NCI-H2171 treated with DMSO at 0.1 percent for 48 hours (cell line): ENCODE measurements around the gene POU6F2.
"Not testable (repeated sequence)": the region's sequence is repeated elsewhere in the genome, so short reads cannot be mapped to it uniquely, and the experiment has no call there.

Experiments used
- DNase-seq: peaks from one replicate; lab custom pipeline; 2025; lab: John Stamatoyannopoulos, UW

POU6F2 gene

DNA sequence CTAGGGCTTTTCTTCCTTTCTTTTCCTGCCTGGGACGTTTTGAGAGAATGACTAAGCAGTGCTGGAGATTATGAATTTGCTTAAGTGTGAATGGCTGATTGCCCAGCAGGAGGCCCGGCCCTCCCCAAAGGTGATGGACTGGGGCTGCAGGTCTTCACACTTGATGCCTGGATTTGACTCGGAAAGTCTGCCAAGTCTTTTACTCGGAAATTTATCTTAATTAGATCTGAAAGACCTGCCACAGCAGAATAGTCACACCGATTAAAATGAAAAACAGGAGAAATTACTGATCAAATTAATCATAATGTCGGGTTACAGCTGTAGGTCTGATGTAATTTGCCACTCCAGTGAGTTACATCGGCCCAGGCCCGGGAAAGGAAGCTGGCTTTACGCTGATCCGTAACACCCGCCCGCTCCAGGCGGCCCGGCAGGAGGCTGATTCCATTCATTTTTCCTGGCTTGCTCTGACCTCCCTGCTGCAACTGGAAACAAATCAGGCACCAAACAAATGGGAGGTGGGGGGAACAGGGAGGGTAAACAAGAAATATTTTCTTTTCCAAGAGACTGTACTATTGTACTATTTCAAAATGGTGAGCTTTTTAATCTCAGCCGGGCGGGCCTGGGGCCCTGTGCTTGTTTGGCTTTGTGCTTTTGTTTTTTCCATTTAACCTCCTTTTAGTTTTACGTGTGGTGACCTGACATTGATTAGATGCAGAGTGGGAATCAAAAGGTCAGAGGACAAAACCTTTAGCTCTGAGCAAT is 376.1 kb downstream of the POU6F2 start:
- peak; percentile 50 for DNase-seq

DNA sequence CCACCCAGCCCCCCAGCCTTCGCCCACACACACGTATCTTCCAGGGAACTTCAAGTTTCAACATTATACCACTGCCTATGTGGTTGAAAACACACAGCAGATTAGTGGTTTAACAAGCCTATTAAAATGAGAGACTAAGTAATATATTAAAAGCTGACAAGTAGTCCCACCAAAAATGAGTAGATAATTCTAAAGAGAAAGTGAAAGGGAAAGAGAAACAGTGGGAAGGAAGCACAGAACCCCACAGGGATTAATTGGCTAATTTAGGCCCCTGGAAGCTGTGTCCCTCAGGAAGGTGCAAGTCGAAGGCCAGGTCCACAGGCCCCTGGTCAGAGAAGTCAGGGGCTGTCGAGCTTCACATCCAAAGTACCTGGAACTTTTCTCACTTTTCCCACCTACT is 378.0 kb downstream of the POU6F2 start:
- DNase-seq = no peak

DNA sequence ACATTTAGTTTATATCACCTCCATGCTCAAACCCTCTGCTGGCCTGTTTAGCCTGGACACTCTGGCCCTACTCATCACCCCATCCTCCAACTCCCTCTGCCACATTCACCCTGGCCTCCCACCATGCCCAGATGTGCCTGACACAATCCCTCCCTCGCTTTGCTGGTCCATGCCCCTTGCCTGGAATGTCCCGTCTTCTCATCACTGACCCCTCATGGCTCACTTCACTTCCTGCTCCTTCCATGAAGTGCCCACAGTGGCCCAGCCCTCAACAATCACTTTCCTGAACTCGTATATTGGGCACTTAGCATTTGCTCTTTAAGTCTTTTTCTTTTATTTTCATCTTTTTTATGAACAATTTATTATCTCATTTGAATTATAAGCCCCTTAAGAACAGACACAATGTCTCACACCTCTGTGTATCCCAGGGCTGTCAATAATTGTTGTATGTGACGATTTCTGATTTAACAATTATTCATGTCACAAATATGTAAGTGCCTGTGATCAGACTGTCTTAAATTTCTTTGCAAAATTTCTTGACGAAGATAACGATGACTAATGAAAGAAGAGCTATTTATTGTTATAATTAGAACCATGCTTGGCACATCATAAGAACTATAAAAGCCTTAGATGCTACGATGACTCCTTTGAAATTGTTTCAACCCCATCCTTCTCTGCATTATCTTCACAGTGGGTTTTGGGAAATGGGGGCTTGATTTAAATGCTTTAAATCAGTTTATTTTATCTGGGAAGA is 378.6 kb downstream of the POU6F2 start:
- DNase-seq = no peak

DNA sequence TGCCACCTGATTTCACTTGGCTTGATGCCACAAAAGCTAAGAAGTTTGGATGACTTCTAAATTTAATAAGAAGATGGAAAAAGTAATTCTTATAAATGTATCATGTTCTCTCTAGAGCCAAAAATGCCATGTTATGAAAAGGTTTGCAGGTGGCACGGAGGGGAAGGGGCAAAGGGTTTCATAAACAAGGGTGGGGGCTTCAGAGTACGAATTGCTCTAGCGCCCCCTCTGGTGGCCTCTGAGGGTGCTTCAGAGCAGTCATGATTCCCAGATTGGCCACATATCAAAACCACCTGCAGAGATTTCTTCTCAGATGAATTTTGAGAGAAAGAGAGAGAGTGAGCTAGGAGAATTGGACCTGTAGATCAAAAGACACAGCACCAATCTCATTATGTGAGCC is 379.9 kb downstream of the POU6F2 start:
- no peak for DNase-seq

DNA sequence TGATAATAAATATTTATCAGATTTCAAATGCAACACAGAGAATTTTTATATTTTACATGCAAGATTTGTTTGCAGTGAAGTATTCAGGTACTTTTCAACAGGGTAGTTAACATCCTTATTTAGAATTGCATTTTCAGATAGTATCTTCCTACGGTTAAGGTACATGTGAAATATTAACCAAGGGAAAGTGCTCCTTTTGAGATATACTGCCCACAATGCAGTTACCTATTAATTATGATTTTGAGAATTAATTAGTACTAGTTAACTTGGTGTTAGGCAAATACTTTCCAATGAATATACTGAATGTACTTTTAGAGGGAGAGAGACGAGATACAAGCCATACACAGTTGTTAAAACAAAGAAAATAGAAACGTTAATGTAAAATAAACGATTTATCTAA is 382.3 kb downstream of the POU6F2 start:
- no peak for DNase-seq

DNA sequence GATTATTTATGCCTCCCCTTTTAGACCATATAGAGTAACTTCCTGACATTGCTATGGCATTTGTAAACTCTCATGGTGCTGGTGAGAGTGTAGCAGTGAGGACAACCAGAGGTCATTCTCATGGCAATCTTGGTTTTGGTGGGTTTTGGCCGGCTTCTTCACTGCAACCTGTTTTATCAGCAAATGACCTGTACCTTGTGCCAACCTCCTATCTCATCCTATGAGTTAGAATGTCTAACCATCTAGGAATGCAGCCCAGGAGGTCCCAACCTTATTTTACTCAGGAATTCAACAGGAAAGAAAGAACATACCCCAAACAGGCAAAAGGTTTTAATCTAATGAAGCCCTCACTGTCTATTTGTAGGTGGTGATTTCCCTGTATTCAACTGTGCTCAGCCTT is 383.1 kb downstream of the POU6F2 start:
- no peak for DNase-seq

DNA sequence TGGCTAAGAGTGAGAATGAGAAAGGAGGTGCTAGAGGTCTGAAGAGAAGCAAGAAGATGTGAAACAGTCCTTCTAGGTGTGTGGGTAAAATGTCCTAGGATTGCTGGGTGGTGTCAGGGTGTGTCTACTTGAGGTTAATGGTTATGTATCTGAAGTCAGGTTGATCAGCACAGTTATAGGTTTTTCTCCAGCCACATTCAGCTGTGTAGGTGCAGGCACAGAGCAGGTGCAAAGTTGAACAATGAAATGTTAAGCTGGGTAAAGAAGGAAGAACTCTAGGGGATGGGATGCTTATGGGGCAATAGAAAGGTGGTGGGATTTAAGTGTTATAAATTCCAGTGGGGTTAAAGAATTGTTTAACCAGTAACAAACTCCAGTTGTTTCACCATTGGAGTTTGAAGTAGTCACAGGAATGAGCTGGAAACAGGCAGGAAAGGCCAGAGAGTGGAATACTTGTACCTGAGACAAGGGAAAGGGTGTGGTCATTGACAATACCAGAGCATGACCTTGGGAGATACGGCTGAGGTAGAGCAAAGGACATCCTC is 388.1 kb downstream of the POU6F2 start:
- DNase-seq = no peak

DNA sequence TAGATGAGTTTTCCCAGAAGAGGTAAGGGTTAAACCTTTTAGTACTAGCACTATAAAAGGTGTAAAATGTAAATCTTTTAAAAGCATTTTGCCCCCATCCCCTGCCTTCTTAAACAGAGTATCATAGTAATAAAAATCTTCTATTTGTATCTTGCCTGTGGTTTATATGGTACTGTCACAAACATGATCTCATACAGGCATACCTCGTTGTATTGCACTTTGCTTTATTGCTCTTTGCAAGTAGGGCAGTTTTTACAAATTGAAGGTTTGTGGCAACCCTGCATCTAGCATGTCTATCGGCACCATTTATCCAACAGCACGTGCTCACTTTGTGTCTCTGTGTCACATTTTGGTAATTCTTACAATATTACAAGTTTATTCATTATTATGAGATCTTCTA is 389.7 kb downstream of the POU6F2 start:
- no peak for DNase-seq

DNA sequence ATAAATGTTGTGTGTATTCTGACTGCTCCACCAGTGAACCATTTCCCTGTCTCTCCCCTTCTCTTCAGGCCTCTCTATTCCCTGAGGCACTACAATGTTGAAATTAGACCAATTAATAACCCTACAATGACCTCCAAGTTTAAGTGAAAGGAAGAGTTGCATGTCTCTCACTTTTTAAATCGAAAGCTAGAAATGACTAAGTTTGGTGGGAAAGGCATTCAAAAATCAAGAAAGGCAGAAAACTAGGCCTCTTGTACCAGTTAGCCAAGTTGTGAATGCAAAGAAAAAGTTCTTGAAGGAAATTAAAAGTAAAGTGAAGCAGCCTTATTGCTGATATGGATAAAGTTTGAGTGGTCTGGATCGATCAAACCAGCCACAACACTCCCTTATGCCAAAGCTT is 390.2 kb downstream of the POU6F2 start:
- DNase-seq = no peak

DNA sequence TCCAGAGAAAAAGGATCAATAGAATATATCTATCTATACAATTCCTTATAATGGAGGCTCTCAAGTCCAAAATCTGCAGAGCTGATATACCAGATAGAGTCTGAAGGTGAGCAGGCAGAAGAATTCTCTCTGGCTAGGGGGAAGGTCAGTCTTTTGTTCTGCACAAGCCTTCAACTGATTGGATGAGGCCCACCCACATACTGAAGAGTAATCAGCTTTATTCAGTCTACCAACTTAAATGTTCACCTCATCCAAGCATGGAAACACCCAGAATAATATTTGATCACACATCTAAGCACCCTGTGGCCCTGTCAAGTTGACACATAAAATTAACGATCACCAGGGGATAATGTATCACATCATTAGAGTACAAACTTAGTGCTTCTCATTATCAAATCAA is 394.7 kb downstream of the POU6F2 start:
- DNase-seq = no peak

DNA sequence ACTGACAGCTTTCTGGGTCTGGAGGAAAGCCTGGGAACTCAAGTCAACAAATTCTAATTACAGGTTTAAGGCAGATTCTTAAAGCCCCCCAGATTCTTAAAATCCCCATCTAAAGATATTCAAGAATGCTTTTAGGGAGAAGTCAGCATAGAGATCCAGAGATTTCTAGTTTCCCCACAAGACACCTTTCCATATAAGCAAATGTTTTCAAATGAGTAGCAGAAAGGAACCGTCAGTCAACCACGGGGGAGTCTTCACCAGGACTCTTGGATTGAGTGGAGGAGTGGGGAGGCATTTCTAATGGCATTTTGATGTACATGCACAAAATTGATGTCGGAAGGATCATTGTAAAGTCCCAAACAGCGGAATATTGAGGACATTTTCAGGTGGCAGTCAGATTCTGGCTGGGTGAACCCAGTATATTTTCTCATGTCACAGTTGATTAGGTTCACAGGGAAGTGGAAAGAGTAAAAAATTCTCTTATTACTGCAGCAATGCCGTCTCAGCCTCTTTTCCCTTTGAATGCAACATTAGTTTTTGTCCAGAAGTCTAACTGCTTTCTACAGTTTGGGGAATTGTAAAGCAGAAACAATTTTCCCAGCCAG is 396.8 kb downstream of the POU6F2 start:
- no peak for DNase-seq

DNA sequence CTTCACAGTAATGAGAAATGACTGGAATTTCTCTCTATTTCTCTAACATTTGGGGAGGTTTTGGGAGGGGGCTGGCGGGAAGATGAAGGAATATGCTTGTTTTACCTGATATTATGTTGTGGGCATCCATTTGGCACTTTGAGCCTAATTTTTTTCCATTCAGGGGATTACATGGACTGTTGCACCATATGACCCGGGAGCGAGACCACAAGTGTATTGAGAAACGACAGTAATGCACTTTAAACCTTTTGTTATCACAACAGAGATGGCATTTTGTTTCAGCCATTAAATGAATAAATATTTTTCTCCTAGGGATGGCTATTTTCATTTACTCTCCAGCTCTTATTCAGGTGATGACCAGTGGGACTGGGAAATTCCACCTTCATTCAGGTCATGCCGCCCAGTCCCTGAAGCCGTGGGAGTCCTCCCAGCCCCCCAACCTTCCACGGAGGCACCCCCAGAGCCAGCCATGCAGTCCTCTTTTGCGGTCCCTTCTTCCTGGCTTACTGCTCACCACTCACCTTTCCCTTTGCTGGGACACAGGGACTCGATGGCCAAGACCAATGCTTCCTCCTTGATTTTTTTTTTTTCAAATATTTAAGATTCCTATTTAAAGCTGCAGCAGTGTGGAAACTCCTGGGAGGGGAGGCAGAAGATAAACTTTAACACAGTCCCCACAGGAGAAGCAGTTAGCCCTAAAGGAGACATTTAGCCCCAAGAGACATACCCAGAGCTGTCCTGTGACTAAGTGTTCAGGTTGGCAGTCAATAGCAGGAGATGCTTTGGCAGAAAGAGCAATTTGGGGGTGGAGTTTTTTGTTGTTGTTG is 397.6 kb downstream of the POU6F2 start:
- no peak for DNase-seq

DNA sequence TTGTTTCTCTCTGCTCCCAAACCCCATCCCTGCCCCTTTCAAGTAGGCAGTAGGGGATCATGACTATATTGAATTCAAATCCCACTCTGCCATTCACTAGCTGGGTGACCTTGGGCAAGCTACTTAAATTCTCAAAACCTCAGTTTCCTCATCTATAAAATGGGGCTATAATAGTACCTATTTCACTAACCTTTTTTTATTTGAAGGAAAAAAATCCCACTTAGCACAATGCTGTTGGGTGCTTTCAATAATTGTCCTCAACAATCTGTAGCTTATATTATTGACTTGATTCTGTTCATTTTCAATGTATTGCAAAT is 398.1 kb downstream of the POU6F2 start:
- no peak for DNase-seq

DNA sequence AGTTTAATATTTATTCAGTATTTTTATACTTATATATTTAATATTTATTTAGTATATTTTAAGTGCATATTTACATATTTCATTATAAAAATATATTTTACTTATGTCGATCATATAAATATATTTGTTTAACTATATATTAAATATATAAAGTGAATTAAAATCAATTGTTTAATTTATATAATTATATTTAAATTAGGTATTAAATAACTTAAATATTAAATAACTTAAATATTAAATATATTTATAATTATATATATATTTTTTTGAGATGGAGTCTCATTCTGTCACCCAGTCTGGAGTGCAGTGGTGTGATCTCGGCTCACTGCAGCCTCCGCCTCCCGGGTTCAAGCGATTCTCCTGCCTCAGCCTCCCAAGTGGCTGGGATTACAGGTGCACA is 399.2 kb downstream of the POU6F2 start:
- DNase-seq = not testable (repeated sequence)

DNA sequence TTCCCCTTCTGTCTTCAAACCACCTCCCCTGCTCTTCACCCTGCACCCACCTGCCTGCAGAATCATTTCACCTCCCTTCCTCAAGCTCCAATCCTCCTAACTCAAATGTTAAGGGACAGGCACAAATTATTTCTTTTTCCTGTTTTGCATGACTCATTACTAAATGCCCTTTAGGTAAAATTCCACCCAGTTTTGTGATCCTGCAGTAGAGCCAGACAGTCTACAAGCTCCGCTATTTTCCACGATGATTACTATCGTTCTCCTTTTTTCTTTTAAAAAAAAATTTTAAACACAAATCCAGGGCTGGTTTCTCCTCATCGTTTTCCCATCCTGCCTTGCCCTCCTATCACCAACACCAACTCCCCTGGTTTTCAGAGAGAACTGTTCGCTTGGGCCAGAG is 401.7 kb downstream of the POU6F2 start:
- no peak for DNase-seq

DNA sequence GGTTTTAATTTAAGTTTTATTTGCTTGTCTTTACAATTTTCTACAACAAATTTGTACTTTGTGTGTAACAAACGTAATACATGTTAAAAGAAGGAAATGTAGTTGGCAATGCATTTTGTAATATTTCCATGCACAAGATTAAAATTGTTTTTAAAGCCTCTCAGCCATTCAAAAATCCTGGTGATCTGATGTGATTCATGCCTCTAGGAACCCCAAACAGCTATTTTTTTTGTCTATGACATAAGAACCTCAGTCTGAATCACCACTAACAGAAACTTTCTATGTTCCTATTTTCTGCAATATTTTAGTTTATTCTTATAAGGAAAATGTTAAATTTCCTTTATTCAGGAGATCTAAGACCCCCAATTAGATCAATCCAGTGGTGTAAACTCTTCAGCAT is 405.4 kb downstream of the POU6F2 start:
- DNase-seq = no peak

DNA sequence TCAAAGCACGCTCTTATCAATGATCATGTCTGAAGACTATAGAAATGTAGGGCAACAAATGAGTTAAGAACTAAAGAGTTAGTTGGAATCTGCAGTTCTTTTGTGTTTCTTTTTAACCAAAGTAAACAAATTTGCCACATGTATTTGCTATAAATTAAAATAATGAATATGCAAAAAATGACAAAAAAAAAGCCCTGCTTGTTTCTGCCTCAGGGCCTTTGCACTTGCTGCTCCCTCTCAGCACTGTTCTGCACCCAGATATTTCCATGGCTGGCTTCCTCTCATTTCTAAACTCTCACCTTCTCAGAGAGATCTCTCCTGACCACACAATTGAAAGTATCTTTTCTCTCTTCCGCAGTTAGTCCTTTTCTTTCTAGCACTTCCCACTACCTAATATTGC is 406.7 kb downstream of the POU6F2 start:
- no peak for DNase-seq

DNA sequence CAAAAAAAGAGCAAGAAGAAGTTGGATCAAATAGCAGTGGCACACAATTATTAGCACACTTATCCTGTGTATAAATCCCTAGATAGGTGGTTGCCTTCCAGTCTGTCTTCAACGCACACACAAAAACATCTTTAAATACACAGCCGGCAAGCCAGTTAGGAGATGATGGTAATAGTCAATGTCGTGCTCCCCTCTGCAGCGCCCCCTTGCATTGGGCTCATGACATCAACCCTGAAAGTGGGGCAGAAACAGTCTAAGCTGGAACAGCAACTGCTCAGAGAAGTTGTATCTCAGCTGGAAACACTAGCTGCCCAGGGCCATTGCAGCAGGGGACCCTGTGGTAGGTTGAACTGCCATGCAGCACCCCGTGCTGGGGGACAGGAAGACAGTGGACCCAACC is 409.0 kb downstream of the POU6F2 start:
- no peak for DNase-seq

DNA sequence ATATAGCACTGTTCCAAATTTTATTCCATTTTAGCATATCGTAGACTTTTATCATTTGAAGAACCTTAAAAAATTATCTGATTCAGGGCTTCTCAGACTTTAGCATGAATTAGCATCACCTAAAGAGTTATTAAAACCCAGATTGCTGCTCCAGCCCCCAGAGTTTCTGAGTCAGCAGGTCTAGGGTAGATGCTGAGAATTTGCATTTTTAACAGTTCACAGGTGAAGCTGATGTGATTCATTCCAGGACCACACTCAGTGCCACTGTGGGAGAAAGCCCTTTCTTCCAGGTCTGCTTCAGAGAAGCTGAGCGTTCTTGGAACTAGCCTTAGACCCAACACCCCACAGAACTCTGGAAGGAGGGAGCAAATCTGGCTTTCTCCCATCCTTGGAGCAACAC is 414.4 kb downstream of the POU6F2 start:
- DNase-seq = no peak

DNA sequence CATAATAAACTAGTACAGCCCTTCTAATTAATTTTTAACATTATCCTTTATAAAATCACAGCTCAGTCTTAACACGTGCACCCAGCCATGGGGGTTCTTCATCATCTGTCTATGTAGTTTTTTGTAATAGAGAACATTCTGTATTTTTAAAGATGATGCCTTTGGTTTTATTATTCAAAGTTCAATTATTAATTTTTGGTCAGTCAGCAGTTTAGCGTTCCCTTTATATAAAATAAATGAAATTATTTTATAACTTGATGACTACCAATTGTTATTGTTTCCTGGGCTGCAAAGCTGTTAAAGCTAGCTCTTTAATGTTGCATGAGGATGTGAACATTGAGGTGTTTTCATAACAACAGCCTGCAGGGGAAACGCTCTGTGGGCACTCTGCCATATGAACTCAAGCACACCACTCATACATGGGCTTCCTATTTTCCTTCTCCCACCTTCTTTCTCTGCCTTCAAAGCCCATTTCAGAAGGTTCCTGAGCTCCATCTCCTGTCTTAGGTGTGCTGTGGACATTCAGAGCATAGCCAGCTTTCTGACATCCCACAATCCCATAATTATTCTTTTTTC is 416.5 kb downstream of the POU6F2 start:
- peak; percentile 27 for DNase-seq

DNA sequence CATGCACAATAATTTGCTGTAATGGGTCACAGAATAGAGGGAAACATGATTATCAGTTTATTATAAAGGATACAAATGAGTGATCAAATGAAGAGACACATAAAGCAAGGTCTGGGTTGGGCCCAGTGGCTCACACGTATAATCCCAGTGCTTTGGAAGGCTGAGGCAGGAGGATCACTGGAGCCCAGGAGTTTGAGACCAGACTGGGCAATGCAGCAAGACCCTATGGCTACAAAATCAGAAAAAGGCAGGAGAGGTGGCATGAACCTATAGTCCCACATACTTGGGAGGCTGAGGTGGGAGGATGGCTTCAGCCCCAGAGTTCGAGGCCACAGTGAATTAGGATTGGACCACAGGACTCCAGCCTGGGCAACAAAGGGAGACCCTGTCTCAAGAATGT is 421.7 kb downstream of the POU6F2 start:
- no peak for DNase-seq

DNA sequence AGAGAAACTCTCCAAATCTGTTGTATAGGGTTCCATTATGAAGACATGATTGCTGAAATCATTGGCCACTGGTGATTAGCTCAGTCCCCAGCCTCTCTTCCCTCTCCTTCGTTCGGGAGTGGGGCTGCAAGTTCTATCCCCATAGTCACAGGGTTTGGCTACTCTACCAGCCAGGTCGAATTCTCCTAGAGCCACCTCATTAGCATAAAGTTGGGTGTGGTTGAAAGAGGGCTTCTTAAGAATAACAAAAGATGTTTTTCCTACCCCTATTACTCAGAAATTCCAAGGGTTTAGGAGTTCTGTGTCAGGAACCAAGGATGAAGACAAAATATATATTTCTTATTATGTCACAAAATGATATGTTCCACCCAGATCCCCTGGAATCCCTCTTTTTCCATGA is 422.3 kb downstream of the POU6F2 start:
- no peak for DNase-seq
